GM12872 (cell line): ENCODE results near the gene KCNH5.

Source experiments
- CTCF ChIP-seq: IDR thresholded peaks from 3 replicates; pipeline ENCODE4 v1.5.1; 2011; ENCODE audit warnings: low read depth, mild to moderate bottlenecking, low read length, moderate library complexity; ENCODE audit not compliant: insufficient read depth

KCNH5 gene

GRCh38 chr14:62914873-62915272, 130.4 kb downstream of the KCNH5 start:
- TF ChIP-seq CTCF, result no peak

- no peak for TF ChIP-seq CTCF
Measured at GRCh38 chr14:62914025-62914424, 131.2 kb downstream of the KCNH5 start.

GRCh38 chr14:62908506-62908905, 136.8 kb downstream of the KCNH5 start:
- no peak for TF ChIP-seq CTCF

- no peak for TF ChIP-seq CTCF
Measured at GRCh38 chr14:62905566-62905965, 139.7 kb downstream of the KCNH5 start.

GRCh38 chr14:62897771-62898170, 147.5 kb downstream of the KCNH5 start:
- TF ChIP-seq CTCF, result no peak

GRCh38 chr14:62896932-62897456, 148.3 kb downstream of the KCNH5 start:
- no peak for TF ChIP-seq CTCF

- no peak for TF ChIP-seq CTCF
Measured at GRCh38 chr14:62894736-62895135, 150.5 kb downstream of the KCNH5 start.
